NB4 (cell line): ENCODE data around the gene ABCG2.

Source experiments
- CTCF ChIP-seq: IDR thresholded peaks from one replicate; pipeline ENCODE4 v1.5.1; 2012; ENCODE audit warnings: low read depth, low read length
- MYC ChIP-seq: IDR thresholded peaks from 2 replicates; pipeline ENCODE4 v1.6.1; 2011; ENCODE audit warnings: low read depth, low read length
- POLR2A ChIP-seq: IDR thresholded peaks from 2 replicates; pipeline ENCODE4 v1.6.1; 2011; ENCODE audit warnings: mild to moderate bottlenecking; ENCODE audit not compliant: insufficient read length; ENCODE audit errors: extremely low read depth
- TF ChIP-seq, protein P1 (sequence below): IDR thresholded peaks from 2 replicates; pipeline ENCODE4 v1.6.1; 2011; ENCODE audit warnings: low read depth, low read length

GRCh38 chr4:88195328-88196012 is 37.0 kb upstream of the ABCG2 start:
- no peak for TF ChIP-seq CTCF
- no peak for TF ChIP-seq MYC
- no peak for TF ChIP-seq POLR2A
- TF ChIP-seq, protein P1, sequence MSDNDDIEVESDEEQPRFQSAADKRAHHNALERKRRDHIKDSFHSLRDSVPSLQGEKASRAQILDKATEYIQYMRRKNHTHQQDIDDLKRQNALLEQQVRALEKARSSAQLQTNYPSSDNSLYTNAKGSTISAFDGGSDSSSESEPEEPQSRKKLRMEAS: no peak
